Lung (tissue), 12 donors: ENCODE results near the gene ZNF440. TPM values are rescaled to one million over a fixed set of nuclear protein-coding genes. Genes with fewer than 3 reads are reported as not detected.
"Not testable (repeated sequence)": the region's sequence is repeated elsewhere in the genome, so short reads cannot be mapped to it uniquely, and the experiment has no call there.

Source experiments
- ATAC-seq: fragments of 200-7000 bp; cut with Tn5 transposase; one replicate; pipeline ENCODE4 v1.9.1; 2020; ENCODE audit warnings: moderate number of reproducible peaks; ENCODE audit not compliant: insufficient read depth, low FRiP score
- DNase-seq, 3 donors: peaks; one replicate each; pipeline ENCODE4 v3.0.0-alpha.2; 2013 to 2017
- H3K27ac ChIP-seq, 2 donors: one replicate each; pipeline ENCODE4 v1.5.1; 2013; ENCODE audit warnings: mild to moderate bottlenecking in 2 of 2, moderate library complexity in 2 of 2, control low read depth in 1 of 2, inconsistent platforms in 1 of 2, low read depth in 1 of 2, low read length in 1 of 2
- H3K27me3 ChIP-seq, 3 donors: one replicate each; pipeline ENCODE4 v1.5.1; 2013; ENCODE audit warnings: low read length in 2 of 3; ENCODE audit not compliant: control insufficient read depth in 3 of 3, insufficient read depth in 3 of 3
- H3K36me3 ChIP-seq, 4 donors: one replicate each; pipeline ENCODE4 v1.5.1; 2013; ENCODE audit warnings: low read length in 4 of 4, mild to moderate bottlenecking in 1 of 4, moderate library complexity in 1 of 4; ENCODE audit not compliant: control insufficient read depth in 4 of 4, insufficient read depth in 4 of 4
- H3K4me1 ChIP-seq, 5 donors: one replicate each; pipeline ENCODE4 v1.5.1; 2013; ENCODE audit warnings: low read length in 5 of 5, mild to moderate bottlenecking in 2 of 5, moderate library complexity in 1 of 5; ENCODE audit not compliant: control insufficient read depth in 5 of 5, insufficient read depth in 5 of 5
- H3K4me3 ChIP-seq: one replicate; pipeline ENCODE4 v1.5.1; 2013; ENCODE audit warnings: mild to moderate bottlenecking, control low read depth, moderate library complexity
- H3K9ac ChIP-seq, 2 donors: one replicate each; pipeline ENCODE4 v1.5.1; 2013; ENCODE audit warnings: low read length in 2 of 2, control low read depth in 1 of 2; ENCODE audit not compliant: insufficient read depth in 1 of 2
- H3K9me3 ChIP-seq, 4 donors: one replicate each; pipeline ENCODE4 v1.5.1; 2013; ENCODE audit warnings: low read length in 3 of 4, mild to moderate bottlenecking in 1 of 4, moderate library complexity in 1 of 4; ENCODE audit not compliant: control insufficient read depth in 4 of 4, insufficient read depth in 3 of 4
- WGBS, 2 donors: extraction: QIAGEN DNeasy Blood & Tissue Kit; methylation state at CpG; one replicate each; pipeline ENCODE4 v1.1.7; 2013; 5-methylcytosine and 5-hydroxymethylcytosine counted together
- polyA plus RNA-seq, 2 donors: library from polyadenylated mRNA; stranded (reverse); fragments of 200-250 nt; gene quantifications; one replicate each; pipeline ENCODE4 v1.2.1, GENCODE V29; 2013
- total RNA-seq, 2 donors: library from RNA; depleted of rRNA in 1 of 2; stranded (reverse); fragments of >200 nt in 1 of 2; gene quantifications; one replicate each; pipeline ENCODE4 v1.2.1, GENCODE V29; 2014 to 2021
- TF ChIP-seq, protein P1 (sequence below): IDR thresholded peaks from 2 replicates; pipeline ENCODE4 v1.5.1; 2012; ENCODE audit warnings: mild to moderate bottlenecking; ENCODE audit errors: control extremely low read depth, extremely low read depth
- donor health status: control.
- donor health status: control.
- donor health status: Bipolar disorder and iron deficiency.
- donor health status: healthy.
- donor health status: DM: yes; HTN: yes; CAD: no.

The ZNF440 gene
- total and polyA plus RNA-seq, 4 donors, result 5.2 to 42.0 (median 17.5) TPM

DNA sequence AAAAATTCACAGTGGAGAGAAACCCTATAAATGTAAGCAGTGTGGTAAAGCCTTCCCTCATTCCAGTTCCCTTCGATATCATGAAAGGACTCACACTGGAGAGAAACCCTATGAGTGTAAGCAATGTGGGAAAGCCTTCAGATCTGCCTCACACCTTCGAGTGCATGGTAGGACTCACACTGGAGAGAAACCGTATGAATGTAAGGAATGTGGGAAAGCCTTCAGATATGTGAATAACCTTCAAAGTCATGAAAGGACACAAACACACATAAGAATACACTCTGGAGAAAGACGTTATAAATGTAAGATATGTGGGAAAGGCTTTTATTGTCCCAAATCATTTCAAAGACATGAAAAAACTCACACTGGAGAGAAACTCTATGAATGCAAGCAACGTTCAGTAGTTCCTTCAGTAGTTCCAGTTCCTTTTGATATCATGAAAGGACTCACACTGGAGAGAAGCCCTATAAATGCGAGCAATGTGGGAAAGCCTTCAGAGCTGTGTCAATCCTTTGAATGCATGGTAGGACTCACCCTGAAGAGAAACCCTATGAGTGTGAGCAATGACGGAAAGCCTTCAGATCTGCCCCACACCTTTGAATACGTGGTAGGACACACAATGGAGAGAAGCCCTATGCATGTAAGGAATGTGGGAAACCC is 18.3 kb downstream of the ZNF440 start:
- Histone ChIP-seq H3K9me3 (peaks cover 18 to 34% (median 31%) of the 10 kb centered on the region in 4 donors), H3K9ac (no peak overlapping the region), H3K27ac (no peak overlapping the region), H3K27me3 (no peaks in the 10 kb centered on the region), H3K4me1 (no peaks in the 10 kb centered on the region), H3K4me3 (no peak overlapping the region), H3K36me3 (peaks cover 10 to 46% (median 34%) of the 10 kb centered on the region in 4 donors)
- WGBS, 2 donors, result 97 to 98% methylated on average over 8 of the region's 8 CpGs
- DNase-seq (no peak), ATAC-seq (no peak)
- TF ChIP-seq, protein P1, sequence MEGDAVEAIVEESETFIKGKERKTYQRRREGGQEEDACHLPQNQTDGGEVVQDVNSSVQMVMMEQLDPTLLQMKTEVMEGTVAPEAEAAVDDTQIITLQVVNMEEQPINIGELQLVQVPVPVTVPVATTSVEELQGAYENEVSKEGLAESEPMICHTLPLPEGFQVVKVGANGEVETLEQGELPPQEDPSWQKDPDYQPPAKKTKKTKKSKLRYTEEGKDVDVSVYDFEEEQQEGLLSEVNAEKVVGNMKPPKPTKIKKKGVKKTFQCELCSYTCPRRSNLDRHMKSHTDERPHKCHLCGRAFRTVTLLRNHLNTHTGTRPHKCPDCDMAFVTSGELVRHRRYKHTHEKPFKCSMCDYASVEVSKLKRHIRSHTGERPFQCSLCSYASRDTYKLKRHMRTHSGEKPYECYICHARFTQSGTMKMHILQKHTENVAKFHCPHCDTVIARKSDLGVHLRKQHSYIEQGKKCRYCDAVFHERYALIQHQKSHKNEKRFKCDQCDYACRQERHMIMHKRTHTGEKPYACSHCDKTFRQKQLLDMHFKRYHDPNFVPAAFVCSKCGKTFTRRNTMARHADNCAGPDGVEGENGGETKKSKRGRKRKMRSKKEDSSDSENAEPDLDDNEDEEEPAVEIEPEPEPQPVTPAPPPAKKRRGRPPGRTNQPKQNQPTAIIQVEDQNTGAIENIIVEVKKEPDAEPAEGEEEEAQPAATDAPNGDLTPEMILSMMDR, result no peak

DNA sequence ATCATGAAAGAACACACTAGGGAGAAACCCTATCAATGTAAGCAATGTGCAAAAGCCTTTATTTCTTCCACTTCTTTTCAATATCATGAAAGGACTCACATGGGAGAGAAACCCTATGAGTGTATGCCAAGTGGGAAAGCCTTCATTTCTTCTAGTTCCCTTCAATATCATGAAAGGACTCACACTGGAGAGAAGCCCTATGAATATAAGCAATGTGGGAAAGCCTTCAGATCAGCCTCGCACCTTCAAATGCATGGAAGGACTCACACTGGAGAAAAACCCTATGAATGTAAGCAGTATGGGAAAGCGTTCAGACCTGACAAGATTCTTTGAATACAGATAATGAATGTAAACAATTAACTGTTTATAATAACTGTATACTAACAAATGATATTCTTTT is 19.5 kb downstream of the ZNF440 start:
- Histone ChIP-seq H3K9me3 (peaks cover 21 to 34% (median 31%) of the 10 kb centered on the region in 4 donors), H3K27ac (no peak overlapping the region), H3K9ac (no peak overlapping the region), H3K36me3 (peaks cover 10 to 46% (median 32%) of the 10 kb centered on the region in 4 donors), H3K27me3 (no peaks in the 10 kb centered on the region), H3K4me3 (no peak overlapping the region), H3K4me1 (no peaks in the 10 kb centered on the region)
- ATAC-seq, result no peak
- TF ChIP-seq, protein P1, result no peak
- DNase-seq, result no peak
- WGBS, 2 donors, result 95 to 98% methylated on average over 2 of the region's 2 CpGs

DNA sequence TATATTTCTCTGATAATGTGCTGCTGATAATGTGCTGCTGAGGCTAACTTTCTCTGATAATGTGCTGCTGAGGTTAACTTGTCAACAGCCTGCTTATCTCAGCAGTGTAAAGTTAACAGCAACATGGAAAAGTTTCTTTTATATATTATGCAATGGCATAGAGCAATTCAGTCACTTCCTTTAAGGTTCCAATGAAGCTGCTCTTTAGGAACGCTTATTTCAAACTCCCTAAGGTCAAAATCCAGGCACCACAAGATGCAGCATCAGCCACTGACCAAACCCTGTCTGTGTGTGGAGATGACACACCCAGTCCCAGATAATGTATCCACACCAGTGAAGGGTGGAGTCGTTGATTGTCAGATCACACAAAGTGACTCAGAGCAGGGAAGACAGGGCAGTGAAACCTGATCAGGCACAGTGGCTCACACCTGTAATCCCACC is 21.6 kb downstream of the ZNF440 start:
- H3K4me1 ChIP-seq, DNase-seq, H3K9ac ChIP-seq, H3K27ac ChIP-seq, ATAC-seq, H3K27me3 ChIP-seq, H3K4me3 ChIP-seq: not testable (repeated sequence)
- WGBS, 2 donors, result 87 to 90% methylated on average over 2 of the region's 2 CpGs
- Histone ChIP-seq H3K9me3 (peaks cover 12 to 28% (median 26%) of the 10 kb centered on the region in 4 donors), H3K36me3 (peaks cover 7 to 38% (median 26%) of the 10 kb centered on the region in 4 donors)

DNA sequence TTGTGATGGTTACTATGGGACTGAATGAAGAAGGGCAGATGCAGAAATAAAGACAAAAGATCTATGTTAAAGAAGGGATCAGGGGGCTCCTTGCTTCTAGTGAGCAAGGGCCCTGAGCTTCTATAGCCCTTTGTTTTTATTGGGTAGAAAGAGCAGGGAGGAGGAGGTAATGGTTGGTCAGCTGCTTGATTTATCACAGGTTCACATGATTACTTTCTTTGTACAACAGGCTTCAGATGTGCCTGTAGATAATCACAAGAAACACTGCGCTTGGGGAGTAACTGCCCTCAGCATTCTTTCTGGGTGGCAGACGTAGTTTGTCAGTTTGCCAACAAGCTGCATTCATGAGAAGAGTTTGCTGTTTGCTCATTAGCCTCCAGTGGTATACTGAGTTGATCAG is 29.6 kb downstream of the ZNF440 start:
- no peak for ATAC-seq
- Histone ChIP-seq H3K9ac (no peak overlapping the region), H3K4me3 (no peak overlapping the region), H3K27ac (no peak overlapping the region), H3K27me3 (no peaks in the 10 kb centered on the region), H3K9me3 (no peaks in the 10 kb centered on the region), H3K4me1 (peaks cover 0 to 9% (median 0%) of the 10 kb centered on the region in 5 donors), H3K36me3 (no peaks in the 10 kb centered on the region)
- 67 to 87% methylated on average over 2 of the region's 2 CpGs for WGBS, 2 donors
- DNase-seq, result no peak
- TF ChIP-seq, protein P1, result no peak

DNA sequence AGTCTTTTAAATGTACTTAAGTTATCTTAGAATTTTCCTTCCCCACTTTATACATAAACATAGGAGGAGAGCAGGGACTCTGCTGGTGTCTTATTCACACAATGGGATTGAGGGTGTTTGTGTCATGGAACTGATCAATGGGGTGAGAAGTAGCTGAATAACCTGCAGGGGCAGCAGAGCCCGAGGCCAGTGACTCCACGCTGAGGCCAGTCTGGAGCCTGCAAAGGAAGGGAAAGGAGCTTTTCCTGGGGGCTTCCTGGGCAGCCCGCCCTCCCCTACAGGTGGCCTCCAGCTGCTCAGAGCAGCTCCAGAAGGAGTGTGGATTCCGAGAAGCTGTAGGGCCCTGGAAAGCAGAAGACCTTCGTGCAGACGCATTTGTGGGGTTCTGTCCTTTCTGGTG is 33.5 kb downstream of the ZNF440 start:
- H3K27ac ChIP-seq, ATAC-seq: not testable (repeated sequence)
- 67 to 74% methylated on average over 6 of the region's 6 CpGs for WGBS, 2 donors

More for the DNA sequence above, 33.5 kb downstream of the ZNF440 start:
- DNase-seq, H3K36me3 ChIP-seq, H3K9me3 ChIP-seq, H3K4me3 ChIP-seq, H3K27me3 ChIP-seq, H3K9ac ChIP-seq: not testable (repeated sequence)
- peaks cover 2 to 18% (median 5%) of the 10 kb centered on the region in 5 donors for H3K4me1 ChIP-seq
